Amygdala (tissue), 56 donors: ENCODE measurements around the gene PRM1.

Experiments
- DNase-seq, 56 donors: peaks; one replicate each; lab custom pipeline; 2025; lab: John Stamatoyannopoulos, UW

Gene PRM1

DNA sequence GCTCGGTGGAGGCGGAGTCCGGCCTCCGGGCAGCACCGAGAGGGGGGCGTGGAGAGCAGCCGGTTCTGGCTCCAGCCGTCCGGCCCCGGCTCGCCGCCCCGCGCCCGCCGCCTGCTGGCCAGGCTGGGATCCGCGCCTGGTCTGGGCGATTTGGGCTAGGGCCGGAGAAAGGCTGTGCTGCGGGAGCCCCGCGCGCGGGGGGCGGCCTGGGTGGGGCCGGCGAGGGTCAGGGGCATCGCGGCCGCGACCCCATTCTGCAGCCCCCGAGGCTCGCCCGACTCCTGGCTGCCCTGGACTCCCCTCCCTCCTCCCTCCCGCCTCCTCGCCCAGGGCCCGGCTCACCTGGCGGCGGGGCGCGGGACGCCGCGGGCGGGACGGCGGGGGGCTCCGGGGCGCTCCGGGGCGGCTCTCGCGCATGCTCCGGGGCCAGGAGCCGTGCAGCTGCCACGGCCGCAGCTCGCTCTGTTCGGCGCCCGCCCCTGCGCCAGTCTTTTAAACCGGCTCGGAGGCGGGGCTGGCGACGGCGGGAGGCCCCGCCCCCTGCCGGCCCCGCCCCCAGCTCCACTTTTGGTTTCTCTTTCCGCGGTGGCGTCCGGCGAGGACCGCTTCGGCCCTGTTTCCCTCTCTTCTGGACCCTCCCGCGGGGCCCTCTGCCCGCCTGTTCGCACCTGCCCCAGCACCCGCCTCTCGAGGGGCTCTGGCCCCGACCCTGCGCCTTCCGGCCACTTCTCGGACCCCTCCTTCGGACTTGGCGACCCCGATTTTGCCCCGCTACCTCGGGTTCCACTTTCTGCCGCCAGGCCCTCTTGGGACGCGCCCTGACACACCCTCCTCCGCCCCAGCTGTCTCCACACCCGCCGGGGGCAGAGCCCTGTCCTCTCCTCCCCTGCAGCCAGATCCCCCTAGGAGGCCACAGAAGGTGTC is 25.1 kb downstream of the PRM1 start, which contains the start of gene SOCS1:
TSS of gene SOCS1 (minus strand) at position 468 of the 924 bp plus-strand sequence. CDS start 726 bp downstream, outside the sequence.
- DNase-seq: peak in 54 of 56 donors; percentile 16 to 90 (median 63)

DNA sequence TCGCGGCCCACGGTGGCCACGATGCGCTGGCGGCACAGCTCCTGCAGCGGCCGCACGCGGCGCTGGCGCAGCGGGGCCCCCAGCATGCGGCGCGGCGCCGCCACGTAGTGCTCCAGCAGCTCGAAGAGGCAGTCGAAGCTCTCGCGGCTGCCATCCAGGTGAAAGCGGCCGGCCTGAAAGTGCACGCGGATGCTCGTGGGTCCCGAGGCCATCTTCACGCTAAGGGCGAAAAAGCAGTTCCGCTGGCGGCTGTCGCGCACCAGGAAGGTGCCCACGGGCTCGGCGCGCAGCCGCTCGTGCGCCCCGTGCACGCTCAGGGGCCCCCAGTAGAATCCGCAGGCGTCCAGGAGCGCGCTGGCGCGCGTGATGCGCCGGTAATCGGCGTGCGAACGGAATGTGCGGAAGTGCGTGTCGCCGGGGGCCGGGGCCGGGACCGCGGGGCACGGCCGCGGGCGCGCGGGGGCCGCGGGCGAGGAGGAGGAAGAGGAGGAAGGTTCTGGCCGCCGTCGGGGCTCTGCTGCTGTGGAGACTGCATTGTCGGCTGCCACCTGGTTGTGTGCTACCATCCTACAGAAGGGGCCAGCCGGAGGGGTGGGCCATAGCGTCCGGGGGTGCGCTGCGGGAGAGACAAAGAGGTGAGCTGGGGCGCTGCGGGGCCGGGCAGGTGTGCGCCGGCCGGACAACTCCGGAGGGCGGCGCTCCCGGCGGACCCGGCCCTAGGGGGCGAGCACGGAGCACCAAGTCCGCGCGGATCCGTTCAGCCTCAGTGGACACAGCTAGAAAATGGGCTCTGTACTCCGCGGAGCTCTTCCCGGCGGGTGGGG is 26.0 kb downstream of the PRM1 start:
- DNase-seq: peak in 6 of 56 donors; percentile 7 to 31 (median 21)

DNA sequence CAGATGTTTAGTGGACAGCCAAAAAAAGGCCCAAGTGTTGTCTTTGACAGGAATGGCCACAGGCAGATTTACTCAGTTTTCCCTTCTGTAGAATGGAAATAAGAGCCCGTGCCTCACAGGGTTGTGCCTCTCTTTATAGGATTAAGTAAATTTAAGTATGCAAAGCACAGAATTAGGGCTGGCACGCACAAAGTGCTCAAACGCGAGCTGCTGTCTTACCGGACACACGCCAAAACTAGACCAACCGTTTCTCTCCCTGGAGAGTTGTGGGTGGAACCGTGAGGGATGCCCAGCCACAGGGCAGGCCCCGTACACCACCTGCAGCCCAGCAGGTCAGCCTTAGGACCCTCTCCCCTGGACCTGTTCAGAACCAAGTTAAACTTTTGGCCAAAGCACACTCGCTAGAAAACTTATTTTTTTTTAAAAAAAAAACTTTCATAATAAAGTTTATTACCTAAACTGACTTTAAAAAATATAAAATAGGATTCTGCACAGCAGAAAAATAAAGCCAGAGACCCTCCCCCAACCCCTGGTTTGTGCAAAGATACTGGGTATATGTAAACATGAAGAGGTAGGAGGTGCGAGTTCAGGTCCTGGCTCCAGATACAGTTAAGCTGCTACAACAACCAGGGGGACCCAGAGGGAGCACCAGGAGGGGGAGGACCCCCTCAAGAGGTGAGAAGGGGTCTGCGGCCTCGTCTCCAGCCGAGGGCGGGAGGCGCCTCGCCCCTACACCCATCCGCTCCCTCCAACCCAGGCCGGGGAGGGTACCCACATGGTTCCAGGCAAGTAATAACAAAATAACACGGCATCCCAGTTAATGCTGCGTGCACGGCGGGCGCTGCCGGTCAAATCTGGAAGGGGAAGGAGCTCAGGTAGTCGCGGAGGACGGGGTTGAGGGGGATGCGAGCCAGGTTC is 26.9 kb downstream of the PRM1 start:
- DNase-seq: no peak

DNA sequence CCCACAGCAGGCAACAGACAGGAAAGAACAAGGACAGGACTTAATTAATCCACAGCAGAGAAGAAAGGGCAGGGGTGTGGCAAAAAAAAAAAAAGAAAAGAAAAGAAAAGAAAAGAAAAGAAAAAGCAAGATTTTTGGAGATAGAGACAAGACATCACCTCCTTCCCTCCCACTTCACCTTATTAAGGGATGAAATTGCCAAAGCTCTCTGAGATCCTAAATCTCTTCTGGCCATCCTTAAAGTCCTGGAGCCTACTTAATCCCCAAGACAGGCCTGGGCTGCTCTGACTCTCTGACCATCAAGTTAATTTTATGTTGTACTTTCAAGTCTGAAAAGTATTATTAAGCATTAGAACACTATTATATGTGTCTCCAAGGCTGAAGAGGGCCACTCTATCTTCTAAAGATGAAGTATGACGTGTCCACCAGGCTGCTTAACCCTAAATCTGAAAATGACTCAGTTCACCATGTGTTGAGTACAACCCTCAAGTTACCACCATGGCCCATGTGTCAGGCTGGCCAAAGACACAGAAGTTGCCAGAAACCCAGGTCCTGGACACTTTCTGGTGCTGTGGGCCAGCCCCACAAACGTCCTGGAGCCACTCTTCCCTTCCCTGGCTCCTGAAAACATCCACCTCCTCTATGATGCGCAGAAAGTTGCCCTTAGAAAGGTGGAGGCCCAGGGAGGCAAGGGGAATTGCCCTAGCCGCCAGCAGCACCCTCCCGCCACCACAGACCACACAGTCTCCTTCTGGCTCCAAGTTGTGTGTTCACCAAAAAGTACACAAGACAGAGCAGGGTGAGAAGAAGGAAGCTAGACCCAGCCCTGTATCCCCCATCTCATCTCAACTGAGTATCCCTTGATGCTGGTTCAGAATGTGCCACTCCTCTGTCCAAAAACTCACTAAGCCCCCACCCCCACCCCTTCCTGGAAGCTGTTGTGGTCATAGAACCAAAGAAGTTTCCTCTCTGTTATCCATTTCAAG is 27.8 kb downstream of the PRM1 start:
- no peak for DNase-seq

DNA sequence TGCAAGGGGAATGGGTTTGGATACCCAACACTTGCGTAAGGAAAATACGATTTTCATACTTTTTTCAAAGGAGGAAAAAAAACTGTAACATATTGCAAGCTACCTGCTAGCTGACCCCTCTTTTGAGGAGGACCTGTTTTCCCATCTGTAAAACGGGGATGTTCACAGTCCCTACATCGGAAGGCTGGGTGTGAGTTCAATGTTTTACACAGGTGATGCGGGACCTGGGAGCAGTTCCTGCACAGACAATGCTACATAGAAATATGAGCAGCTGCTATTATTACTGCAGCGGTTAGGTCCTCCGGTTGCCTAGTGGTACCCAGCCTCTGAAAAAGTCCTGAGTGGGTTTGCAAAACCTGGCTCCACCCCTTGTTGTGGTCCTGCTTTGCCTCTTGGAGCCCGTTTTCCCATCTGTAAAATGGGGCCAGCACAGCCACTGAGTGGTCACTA is 28.6 kb downstream of the PRM1 start:
- DNase-seq: no peak

DNA sequence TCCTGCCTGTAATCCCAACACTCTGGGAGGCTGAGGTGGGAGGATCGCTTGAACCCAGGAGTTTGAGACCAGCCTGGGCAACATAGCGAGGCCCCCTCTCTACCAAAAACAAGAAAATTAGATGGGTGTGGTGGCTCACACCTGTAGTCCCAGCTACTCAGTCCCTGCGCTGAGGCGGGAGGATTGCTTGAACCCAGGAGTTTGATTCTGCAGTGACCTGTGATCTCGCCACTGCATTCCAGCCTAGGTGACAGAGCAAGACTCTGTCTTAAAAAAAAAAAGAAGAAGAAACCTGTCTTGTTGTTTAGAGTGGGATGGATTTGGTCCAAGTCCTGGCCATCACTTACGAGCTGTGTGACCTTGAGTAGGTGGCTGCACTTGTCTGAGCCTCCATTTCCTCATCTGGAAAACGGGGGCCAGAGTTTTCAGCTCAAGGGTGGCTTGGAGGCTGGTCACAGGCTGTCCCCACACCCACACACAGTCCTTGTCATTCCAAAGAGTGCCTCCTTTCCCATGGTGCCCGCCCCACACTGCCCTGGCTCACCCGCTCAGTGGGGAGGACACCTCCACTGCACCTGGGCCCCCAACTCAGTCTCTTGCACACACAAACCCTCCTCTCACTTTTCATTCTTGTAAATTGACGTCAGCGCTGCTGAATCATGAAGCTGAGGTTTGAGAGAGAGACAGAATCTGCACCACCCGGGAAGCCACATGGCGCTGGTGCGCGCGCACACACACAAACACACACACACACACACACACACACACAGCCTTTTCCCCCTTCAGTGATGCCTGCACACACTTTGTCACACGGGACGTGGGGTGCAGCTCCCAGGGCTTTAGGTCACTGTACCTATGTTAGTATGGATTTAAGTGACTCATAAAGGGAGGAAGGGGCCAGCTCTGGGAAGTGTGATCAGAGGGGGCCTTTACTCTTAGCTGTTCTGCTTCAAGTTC is 29.3 kb downstream of the PRM1 start:
- peak in 2 of 56 donors; percentile 6 to 23 for DNase-seq

DNA sequence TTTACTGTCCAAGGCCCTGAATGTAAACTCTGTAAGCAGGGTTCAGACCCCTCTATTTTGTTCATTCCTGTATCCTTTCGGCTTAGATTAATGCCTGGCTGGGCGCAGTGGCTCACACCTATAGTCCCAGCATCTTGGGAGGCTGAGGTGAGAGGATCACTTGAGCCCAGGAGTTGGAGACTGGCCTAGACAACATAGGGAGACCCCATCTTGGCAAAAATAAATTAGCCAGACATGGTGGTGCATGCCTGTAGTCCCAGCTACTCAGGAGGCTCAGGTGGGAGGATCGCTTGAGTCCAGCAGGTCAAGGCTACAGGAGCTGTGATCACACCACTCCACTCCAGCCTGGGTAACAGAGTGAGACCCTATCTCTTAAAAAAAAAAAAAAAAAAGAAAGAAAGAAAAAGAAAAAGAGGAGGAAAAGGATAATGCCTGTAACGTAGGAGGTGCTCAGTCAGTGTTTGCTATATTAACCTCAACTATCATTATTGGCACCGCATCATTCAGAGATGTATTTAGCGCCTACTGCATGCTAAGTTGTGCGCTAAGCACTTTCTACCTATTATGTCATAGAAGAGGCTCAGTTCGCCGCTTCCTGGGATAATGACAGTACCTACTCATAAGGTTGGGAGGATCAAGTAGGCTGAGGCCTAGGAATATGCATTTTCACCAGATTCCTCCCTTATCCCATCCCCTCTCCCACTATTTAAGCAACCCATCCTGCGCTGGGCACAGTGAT is 30.2 kb downstream of the PRM1 start:
- DNase-seq: no peak

DNA sequence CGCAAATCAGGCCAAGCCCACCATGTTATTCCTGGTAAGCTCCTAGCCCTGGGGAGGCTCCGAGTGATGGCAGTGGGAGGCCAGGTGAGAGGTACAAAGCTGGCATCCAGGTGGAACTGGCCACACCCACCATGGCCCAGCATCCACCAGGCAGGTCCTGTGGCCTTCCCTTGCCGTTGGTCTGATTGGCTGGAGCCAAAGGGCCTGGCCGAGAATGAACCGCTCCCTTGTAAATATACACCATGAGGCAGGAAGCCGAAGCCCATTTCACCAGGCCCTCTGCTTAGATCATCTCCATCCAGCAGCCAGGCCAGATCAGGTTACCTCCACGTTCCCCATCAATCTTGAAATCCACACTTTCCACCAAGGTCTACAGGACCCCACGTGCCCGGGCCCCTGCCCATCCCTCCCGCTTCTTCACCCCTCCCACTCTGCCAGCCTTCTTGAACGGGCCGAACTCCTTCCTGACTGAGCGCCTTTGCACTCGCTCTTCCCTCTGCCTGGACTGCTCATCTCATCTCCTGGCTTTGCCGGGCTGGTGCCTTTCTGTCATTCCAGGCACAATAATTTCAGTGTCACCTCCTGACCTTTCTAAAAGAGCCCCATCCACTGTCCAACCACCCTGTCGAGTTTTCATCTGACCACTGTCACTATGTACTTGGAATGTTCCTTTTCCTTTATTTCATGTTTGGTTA is 30.9 kb downstream of the PRM1 start:
- DNase-seq: no peak

DNA sequence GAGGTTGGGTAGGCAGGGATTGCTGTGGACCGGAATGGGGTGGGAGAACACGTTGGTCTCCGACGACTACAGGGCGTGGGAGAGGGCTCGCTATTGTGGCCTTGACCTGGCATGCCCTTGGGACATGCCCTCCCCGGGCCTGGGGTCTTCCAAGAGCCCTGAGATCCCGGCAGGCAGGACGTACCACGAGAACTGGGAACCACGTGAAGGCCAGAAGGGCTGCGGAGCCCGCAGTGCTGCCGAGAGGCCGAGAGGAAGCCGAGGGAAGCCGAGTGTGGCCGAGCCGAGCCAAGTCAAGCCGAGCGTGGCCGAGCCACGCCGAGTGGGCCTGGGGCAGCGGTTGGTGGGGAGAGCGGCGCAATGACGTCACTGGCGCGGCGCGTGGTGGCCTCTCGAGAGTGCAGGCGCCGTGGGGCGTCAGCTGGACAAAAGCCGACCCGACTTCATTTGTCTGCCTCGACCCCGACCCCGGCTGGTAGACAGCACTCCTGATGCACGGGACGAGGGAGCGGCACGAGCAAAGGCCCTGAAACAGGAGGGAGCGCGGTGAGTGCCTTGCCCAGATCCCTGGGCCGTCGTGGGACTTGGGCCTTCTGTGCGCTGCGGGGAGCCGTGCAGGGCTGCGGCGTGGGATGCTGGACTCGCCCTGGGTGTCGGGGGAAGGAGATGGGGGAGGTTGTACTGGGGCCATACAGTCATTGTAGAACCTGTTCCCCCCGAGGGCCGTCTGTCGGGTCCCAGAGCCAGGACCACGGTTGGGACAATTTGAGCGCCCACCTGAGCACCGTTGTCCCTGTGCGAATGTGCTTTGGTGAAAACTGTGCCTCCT is 31.7 kb downstream of the PRM1 start:
- DNase-seq: no peak

DNA sequence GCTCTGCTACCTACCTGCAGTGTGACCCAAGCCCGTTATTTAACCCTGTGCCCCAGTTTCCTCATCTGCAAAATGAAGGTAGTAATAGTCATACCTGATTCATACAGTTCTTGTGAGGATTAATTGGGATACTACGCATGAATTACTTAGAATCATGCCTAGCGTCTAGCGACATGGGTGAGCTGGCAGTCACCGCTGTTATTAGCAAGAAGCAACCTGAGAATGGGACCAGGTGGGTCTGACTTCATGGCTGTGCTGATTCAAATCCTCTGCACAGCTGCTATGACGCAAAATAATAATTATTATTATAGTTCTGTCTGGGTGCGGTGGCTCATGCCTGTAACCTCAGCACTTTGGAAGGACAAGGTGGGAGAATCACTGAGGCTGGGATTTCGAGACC is 33.0 kb downstream of the PRM1 start:
- DNase-seq: no peak

DNA sequence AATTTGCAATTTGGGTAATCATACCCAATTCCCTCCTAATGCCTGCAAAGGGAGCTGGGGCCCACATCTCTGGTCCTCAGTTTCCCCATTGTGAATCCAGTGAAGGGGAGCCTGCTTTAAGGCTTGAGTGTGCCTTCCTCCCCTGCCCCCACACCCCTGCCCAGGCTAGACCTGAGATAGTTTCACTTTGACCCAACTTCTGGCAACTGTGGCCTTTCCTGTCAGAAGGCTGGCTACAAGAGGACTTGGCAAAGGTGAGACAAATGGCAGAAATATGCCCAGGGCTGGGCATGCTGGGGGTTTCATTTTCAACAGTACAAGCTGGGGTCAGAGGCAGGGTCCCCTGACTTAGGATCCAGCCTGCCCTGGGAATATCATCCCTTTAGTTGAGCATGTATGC is 35.1 kb downstream of the PRM1 start:
- no peak for DNase-seq

DNA sequence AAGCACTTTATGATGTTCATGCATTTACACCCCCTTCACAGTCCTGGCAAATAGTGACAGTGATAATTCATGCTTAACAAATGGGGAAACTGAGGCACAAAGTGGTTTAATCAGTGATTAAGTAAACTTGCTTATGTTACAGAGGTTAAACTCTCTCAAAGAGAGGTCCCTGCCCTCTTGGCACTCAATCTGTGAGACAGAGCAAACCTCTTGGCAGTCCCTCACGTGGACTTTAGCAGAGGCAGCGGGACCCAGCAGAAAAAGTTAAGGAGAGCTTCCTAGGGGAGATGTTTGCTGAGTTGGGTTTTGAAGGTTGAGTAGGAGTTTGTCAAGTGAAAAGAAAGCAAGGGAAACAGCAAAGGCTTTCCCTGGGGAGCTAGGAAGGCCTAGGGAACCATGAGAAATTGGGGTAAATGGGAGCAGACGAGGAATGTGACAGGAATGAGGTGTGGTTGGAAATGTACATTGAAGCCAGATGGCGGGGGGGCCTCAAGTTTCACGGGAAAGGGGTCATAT is 35.9 kb downstream of the PRM1 start:
- DNase-seq: no peak

DNA sequence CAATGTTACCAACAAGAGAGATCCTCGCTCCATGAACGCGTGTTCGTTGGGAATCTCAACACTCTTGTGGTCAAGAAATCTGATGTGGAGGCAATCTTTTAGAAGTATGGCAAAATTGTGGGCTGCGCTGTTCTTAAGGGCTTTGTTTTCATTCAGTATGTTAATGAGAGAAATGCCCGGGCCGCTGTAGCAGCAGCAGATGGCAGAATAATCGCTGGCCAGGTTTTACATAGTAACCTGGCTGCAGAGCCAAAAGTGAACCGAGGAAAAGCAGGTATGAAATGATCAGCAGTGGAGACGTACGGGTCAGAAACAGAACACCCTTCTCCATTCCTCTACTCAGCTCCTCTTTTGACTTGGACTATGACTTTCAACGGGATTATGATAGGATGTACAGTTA is 38.5 kb downstream of the PRM1 start:
- DNase-seq: no peak

DNA sequence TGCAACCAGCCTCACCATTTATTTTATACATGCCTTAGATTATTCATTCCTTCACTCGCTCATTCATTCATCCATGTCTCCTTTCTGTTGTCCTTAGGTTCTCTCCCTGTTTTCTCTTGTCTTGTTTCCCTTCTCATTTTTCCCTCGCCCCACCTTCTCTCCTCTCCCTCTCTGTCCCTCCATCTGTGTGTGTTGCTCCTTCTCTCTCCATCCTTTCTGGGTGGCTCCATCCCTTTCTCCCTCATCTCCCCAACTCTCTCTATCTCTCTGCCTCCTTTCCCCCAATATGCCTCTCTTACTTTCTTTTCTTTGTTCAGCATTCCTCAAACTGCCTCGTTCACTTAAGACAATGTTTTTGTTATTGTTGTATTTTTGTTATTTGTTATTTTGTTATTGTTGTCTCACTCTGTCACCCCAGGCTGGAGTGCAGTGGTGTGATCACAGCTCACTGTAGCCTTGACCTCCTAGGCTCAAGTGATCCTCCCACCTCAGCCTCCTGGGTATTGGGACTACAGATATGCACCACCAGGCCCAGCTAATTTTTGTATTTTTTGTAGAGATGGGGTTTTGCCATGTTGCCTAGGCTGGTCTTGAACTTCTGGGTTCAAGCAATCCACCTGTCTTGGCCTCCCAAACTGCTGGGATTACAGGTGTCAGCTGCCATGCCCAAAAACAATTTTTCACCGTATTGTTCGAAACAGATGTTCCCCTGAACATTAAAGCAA is 39.5 kb downstream of the PRM1 start:
- no peak for DNase-seq
